Measurements from ENCODE around the gene TPP1.

Gene TPP1

GRCh38 chr11:6606471-6607189 lies 12.6 kb downstream of the TPP1 start:
- H3K36me3 ChIP-seq (ENCODE audit: control insufficient read depth, low read depth, low read length): peaks cover 37% of the 10 kb centered on the region
- H3K9ac ChIP-seq (ENCODE audit: low read length): peak overlapping the region; percentile 57
- no peaks in the 10 kb centered on the region for H3K27me3 ChIP-seq (ENCODE audit: control insufficient read depth, insufficient read depth, low read length)
- H3K4me1 ChIP-seq (ENCODE audit: control insufficient read depth, low read depth, low read length): peaks cover 19% of the 10 kb centered on the region
- no peak overlapping the region for H3K4me3 ChIP-seq (ENCODE audit: low read length)
- H3K27ac ChIP-seq (ENCODE audit: low read length): peak overlapping the region; percentile 79
- H3K9me3 ChIP-seq (ENCODE audit: control insufficient read depth, low read depth, low read length): no peaks in the 10 kb centered on the region

- peaks cover 37% of the 10 kb centered on the region for H3K36me3 ChIP-seq (ENCODE audit: control insufficient read depth, low read depth, low read length)
- peak overlapping the region; percentile 92 for H3K9ac ChIP-seq (ENCODE audit: low read length)
- H3K9me3 ChIP-seq (ENCODE audit: control insufficient read depth, low read depth, low read length): no peaks in the 10 kb centered on the region
- H3K4me3 ChIP-seq (ENCODE audit: low read length): peak overlapping the region; percentile 95
- H3K27me3 ChIP-seq (ENCODE audit: control insufficient read depth, insufficient read depth, low read length): no peaks in the 10 kb centered on the region
- H3K27ac ChIP-seq (ENCODE audit: low read length): no peak overlapping the region
- H3K4me1 ChIP-seq (ENCODE audit: control insufficient read depth, low read depth, low read length): peaks cover 19% of the 10 kb centered on the region
Observed at GRCh38 chr11:6604790-6605189, 14.4 kb downstream of the TPP1 start.

GRCh38 chr11:6604081-6604626 lies 15.1 kb downstream of the TPP1 start:
- H3K4me3 ChIP-seq (ENCODE audit: low read length): peak overlapping the region; percentile 95
- H3K9me3 ChIP-seq (ENCODE audit: control insufficient read depth, low read depth, low read length): no peaks in the 10 kb centered on the region
- peak overlapping the region; percentile 72 for H3K27ac ChIP-seq (ENCODE audit: low read length)
- peaks cover 37% of the 10 kb centered on the region for H3K36me3 ChIP-seq (ENCODE audit: control insufficient read depth, low read depth, low read length)
- H3K9ac ChIP-seq (ENCODE audit: low read length): peak overlapping the region; percentile 92
- peaks cover 19% of the 10 kb centered on the region for H3K4me1 ChIP-seq (ENCODE audit: control insufficient read depth, low read depth, low read length)
- H3K27me3 ChIP-seq (ENCODE audit: control insufficient read depth, insufficient read depth, low read length): no peaks in the 10 kb centered on the region

GRCh38 chr11:6603287-6604080 lies 15.7 kb downstream of the TPP1 start, which contains the start of the genes ILK and RRP8:
ILK (plus strand) TSS chr11:6603774; CDS start chr11:6604272, 498 bp downstream.
RRP8 (minus strand) TSS chr11:6603616; CDS start chr11:6603502, 114 bp downstream.
- Histone ChIP-seq H3K9me3 (ENCODE audit: control insufficient read depth, low read depth, low read length) (no peaks in the 10 kb centered on the region), H3K27me3 (ENCODE audit: control insufficient read depth, insufficient read depth, low read length) (no peaks in the 10 kb centered on the region), H3K4me1 (ENCODE audit: control insufficient read depth, low read depth, low read length) (peaks cover 19% of the 10 kb centered on the region), H3K4me3 (ENCODE audit: low read length) (peak within 1 kb of the TSS; percentile 95), H3K27ac (ENCODE audit: low read length) (peak within 1 kb of the TSS; percentile 72), H3K9ac (ENCODE audit: low read length) (peak within 1 kb of the TSS; percentile 92), H3K36me3 (ENCODE audit: control insufficient read depth, low read depth, low read length) (peaks cover 32% of the 10 kb centered on the region)

- Histone ChIP-seq H3K36me3 (ENCODE audit: control insufficient read depth, low read depth, low read length) (peaks cover 27% of the 10 kb centered on the region), H3K27ac (ENCODE audit: low read length) (no peak overlapping the region), H3K4me1 (ENCODE audit: control insufficient read depth, low read depth, low read length) (peaks cover 17% of the 10 kb centered on the region), H3K4me3 (ENCODE audit: low read length) (peak overlapping the region; percentile 95), H3K27me3 (ENCODE audit: control insufficient read depth, insufficient read depth, low read length) (no peaks in the 10 kb centered on the region), H3K9me3 (ENCODE audit: control insufficient read depth, low read depth, low read length) (no peaks in the 10 kb centered on the region), H3K9ac (ENCODE audit: low read length) (peak overlapping the region; percentile 75)
Observed at GRCh38 chr11:6602096-6602940, 16.9 kb downstream of the TPP1 start.

- no peak overlapping the region for H3K4me3 ChIP-seq (ENCODE audit: low read length)
- H3K27ac ChIP-seq (ENCODE audit: low read length): no peak overlapping the region
- no peaks in the 10 kb centered on the region for H3K9me3 ChIP-seq (ENCODE audit: control insufficient read depth, low read depth, low read length)
- no peaks in the 10 kb centered on the region for H3K27me3 ChIP-seq (ENCODE audit: control insufficient read depth, insufficient read depth, low read length)
- H3K9ac ChIP-seq (ENCODE audit: low read length): no peak overlapping the region
- peaks cover 35% of the 10 kb centered on the region for H3K36me3 ChIP-seq (ENCODE audit: control insufficient read depth, low read depth, low read length)
- H3K4me1 ChIP-seq (ENCODE audit: control insufficient read depth, low read depth, low read length): peaks cover 8% of the 10 kb centered on the region
Observed at GRCh38 chr11:6601041-6601461, 18.2 kb downstream of the TPP1 start.

- Histone ChIP-seq H3K4me1 (ENCODE audit: control insufficient read depth, low read depth, low read length) (peaks cover 7% of the 10 kb centered on the region), H3K27ac (ENCODE audit: low read length) (no peak overlapping the region), H3K9me3 (ENCODE audit: control insufficient read depth, low read depth, low read length) (no peaks in the 10 kb centered on the region), H3K9ac (ENCODE audit: low read length) (no peak overlapping the region), H3K27me3 (ENCODE audit: control insufficient read depth, insufficient read depth, low read length) (no peaks in the 10 kb centered on the region), H3K36me3 (ENCODE audit: control insufficient read depth, low read depth, low read length) (peaks cover 35% of the 10 kb centered on the region), H3K4me3 (ENCODE audit: low read length) (no peak overlapping the region)
Observed at GRCh38 chr11:6599881-6600390, 19.3 kb downstream of the TPP1 start.

- Histone ChIP-seq H3K4me1 (ENCODE audit: control insufficient read depth, low read depth, low read length) (peaks cover 4% of the 10 kb centered on the region), H3K9me3 (ENCODE audit: control insufficient read depth, low read depth, low read length) (no peaks in the 10 kb centered on the region), H3K27me3 (ENCODE audit: control insufficient read depth, insufficient read depth, low read length) (no peaks in the 10 kb centered on the region), H3K27ac (ENCODE audit: low read length) (no peak overlapping the region), H3K4me3 (ENCODE audit: low read length) (no peak overlapping the region), H3K9ac (ENCODE audit: low read length) (no peak overlapping the region), H3K36me3 (ENCODE audit: control insufficient read depth, low read depth, low read length) (peaks cover 37% of the 10 kb centered on the region)
Observed at GRCh38 chr11:6599449-6599848, 19.8 kb downstream of the TPP1 start.

GRCh38 chr11:6598555-6598954 lies 20.7 kb downstream of the TPP1 start:
- no peaks in the 10 kb centered on the region for H3K27me3 ChIP-seq (ENCODE audit: control insufficient read depth, insufficient read depth, low read length)
- peaks cover 42% of the 10 kb centered on the region for H3K36me3 ChIP-seq (ENCODE audit: control insufficient read depth, low read depth, low read length)
- no peak overlapping the region for H3K27ac ChIP-seq (ENCODE audit: low read length)
- H3K4me1 ChIP-seq (ENCODE audit: control insufficient read depth, low read depth, low read length): peaks cover 4% of the 10 kb centered on the region
- no peaks in the 10 kb centered on the region for H3K9me3 ChIP-seq (ENCODE audit: control insufficient read depth, low read depth, low read length)
- no peak overlapping the region for H3K9ac ChIP-seq (ENCODE audit: low read length)
- no peak overlapping the region for H3K4me3 ChIP-seq (ENCODE audit: low read length)

GRCh38 chr11:6596239-6596877 lies 22.9 kb downstream of the TPP1 start:
- Histone ChIP-seq H3K36me3 (ENCODE audit: control insufficient read depth, low read depth, low read length) (peaks cover 39% of the 10 kb centered on the region), H3K4me3 (ENCODE audit: low read length) (no peak overlapping the region)

More at GRCh38 chr11:6596239-6596877, 22.9 kb downstream of the TPP1 start:
- no peak overlapping the region for H3K27ac ChIP-seq (ENCODE audit: low read length)
- no peak overlapping the region for H3K9ac ChIP-seq (ENCODE audit: low read length)
- no peaks in the 10 kb centered on the region for H3K4me1 ChIP-seq (ENCODE audit: control insufficient read depth, low read depth, low read length)
- H3K9me3 ChIP-seq (ENCODE audit: control insufficient read depth, low read depth, low read length): no peaks in the 10 kb centered on the region
- H3K27me3 ChIP-seq (ENCODE audit: control insufficient read depth, insufficient read depth, low read length): no peaks in the 10 kb centered on the region
